ENCODE results near the gene PCNX3. TPM values are rescaled to one million over a fixed set of nuclear protein-coding genes. Genes with fewer than 3 reads are reported as not detected.
A peak's percentile ranks its signal among the peaks of the same experiment; 100 is the strongest.

Gene PCNX3
- total and polyA plus RNA-seq, 10 of the 15 experiments (the other 5 are each of a cell fraction or from before 2014, with no cell fraction given) = 0.03 to 46.6 (median 8.4) TPM

DNA sequence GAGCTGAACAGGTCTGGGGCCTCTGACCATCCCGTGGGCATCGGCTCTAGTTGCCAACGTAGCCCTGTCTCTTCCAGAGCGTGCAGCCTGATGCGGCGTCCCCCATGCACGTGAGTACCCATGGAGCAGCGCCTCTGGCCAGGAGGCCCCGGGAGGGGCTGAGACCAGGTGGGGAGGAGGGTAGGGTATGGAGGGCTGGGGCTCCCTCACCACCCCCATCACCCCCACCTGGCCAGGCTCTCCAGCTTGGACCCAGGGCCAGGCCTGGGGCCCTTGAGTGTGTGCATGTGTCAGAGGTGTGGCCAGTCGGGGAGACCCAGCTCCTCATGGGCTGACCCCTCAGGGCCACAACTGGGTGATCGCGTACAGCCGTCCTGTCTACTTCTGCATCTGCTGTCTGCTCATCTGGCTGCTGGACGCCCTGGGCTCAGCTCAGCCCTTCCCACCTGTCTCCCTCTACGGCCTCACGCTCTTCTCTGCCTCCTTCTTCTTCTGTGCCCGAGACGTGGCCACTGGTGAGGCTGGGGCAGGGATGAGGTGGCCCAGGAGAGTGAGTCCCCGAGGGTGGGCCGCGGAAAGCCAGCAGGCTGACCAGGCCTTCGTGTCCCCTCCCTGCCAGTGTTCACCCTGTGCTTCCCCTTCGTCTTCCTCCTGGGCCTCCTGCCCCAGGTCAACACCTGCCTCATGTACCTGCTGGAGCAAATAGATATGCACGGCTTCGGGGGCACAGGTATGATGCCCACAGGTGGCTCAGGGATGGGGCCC is 8.5 kb downstream of the PCNX3 start:
- SMC1A ChIA-PET (ENCODE audit: uncharacterized antibody, unreplicated experiment) = interaction anchor here (1.0 kb wide), 1 partner anchor 9 kb away, joined by 5 read pairs; no protein-coding TSS in a partner anchor
- no peaks in the 10 kb centered on the region for H3K27me3 ChIP-seq (replicated peaks in 1 of 2; ENCODE audit: control insufficient read depth in 2 of 2, insufficient read depth in 2 of 2, low read length in 1 of 2)
- H2AFZ ChIP-seq (ENCODE audit: control insufficient read depth, low read depth, low read length) = no peak overlapping the region
- RAD21 ChIA-PET (ENCODE audit: unreplicated experiment) = interaction anchor here (1.0 to 1.5 kb wide), 2 partner anchors 9 to 51 kb away, joined by 3 to 6 read pairs; partner anchors contain the start of gene FAM89B
- FAIRE-seq (no peak), DNase-seq (ENCODE audit: low read depth, low spot score) (no peak), ATAC-seq (no peak)
- peaks cover 3% of the 10 kb centered on the region for H3K79me2 ChIP-seq (ENCODE audit: control insufficient read depth, insufficient read depth, low read length)
- CTCF ChIA-PET = interaction anchor here (1.1 to 3.1 kb wide), 4 partner anchors 7 to 82 kb away, joined by 5 to 26 read pairs (median 16); no protein-coding TSS in a partner anchor
- H3K27ac ChIP-seq (ENCODE audit: control insufficient read depth, insufficient read depth) = no peak overlapping the region
- H3K9me3 ChIP-seq (replicated peaks; ENCODE audit: control insufficient read depth, insufficient read depth, low read length) = no peaks in the 10 kb centered on the region
- H3K36me3 ChIP-seq (ENCODE audit: control insufficient read depth in 2 of 2, insufficient read depth in 2 of 2, low read length in 1 of 2) = peaks cover 27 to 32% of the 10 kb centered on the region in 2 experiments
- TF ChIP-seq CHD2 (IDR thresholded peaks at IDR 0.05; ENCODE audit: borderline replicate concordance, low read depth, low read length) (no peak), SRF (IDR thresholded peaks at IDR 0.05; ENCODE audit: low read depth in 2 of 2, low read length in 2 of 2) (0 out of 4 replicates have a peak, but pooled peaks of 1 of the 2 experiments have one; percentile 12)
- H3K4me3 ChIP-seq = no peak overlapping the region
- no peak overlapping the region for H3K9ac ChIP-seq (ENCODE audit: control insufficient read depth, insufficient read depth, low read length)
- POLR2A ChIA-PET = interaction anchor here (1.0 kb wide), 1 partner anchor 30 kb away, joined by 3 read pairs; no protein-coding TSS in a partner anchor
- BruUV-seq (replicated peaks) = no TSS peak
- no peaks in the 10 kb centered on the region for H3K4me1 ChIP-seq (ENCODE audit: control insufficient read depth, insufficient read depth, low read length)
- no peaks in the 10 kb centered on the region for H4K20me1 ChIP-seq (ENCODE audit: control insufficient read depth, insufficient read depth)
- in situ Hi-C loops (cut with MboI) = no loop called here
- WGBS (ENCODE audit: insufficient coverage, insufficient replicate concordance, low lambda C conversion rate, missing lambda C conversion rate) = 93% methylated on average over 25 of the region's 25 CpGs
- intact Hi-C loops (cut with micrococcal nuclease; ENCODE audit: unreplicated experiment) = no loop called here
- H3K4me2 ChIP-seq (ENCODE audit: control insufficient read depth, insufficient read depth) = no peak overlapping the region

DNA sequence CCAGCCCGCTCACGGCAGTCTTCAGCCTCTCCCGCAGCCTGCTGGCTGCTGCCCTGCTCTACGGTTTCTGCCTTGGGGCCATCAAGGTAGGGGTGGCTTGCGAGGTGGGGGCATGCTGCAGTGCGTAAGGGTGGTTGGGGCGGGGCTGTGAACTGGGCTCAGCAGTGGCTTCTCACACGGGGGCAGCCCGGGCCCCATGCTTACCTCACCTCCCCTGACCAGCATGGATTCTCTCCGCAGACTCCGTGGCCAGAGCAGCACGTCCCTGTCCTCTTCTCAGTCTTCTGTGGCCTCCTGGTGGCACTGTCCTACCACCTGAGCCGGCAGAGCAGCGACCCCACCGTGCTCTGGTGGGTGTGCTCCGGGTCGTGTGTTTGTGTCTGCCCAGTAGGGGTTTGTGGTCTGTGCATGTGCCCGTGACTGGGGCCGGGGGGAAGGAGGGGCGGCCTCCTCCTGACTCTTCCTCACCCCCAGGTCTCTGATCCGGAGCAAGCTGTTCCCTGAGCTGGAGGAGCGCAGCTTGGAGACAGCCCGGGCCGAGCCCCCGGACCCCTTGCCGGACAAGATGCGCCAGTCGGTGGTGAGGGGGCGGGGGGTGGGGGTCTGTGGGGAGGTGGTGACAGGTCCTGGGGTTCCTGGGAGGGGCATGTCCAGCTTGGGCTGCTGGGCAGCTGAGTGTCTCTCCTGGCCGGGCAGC is 9.5 kb downstream of the PCNX3 start:
- Histone ChIP-seq H3K4me1 (ENCODE audit: control insufficient read depth, insufficient read depth, low read length) (no peaks in the 10 kb centered on the region), H3K9ac (ENCODE audit: control insufficient read depth, insufficient read depth, low read length) (no peak overlapping the region), H3K36me3 (ENCODE audit: control insufficient read depth in 2 of 2, insufficient read depth in 2 of 2, low read length in 1 of 2) (peaks cover 24 to 37% of the 10 kb centered on the region in 2 experiments), H4K20me1 (ENCODE audit: control insufficient read depth, insufficient read depth) (no peaks in the 10 kb centered on the region), H3K79me2 (ENCODE audit: control insufficient read depth, insufficient read depth, low read length) (no peaks in the 10 kb centered on the region; the same call in 1 of the 2 replicates), H3K9me3 (replicated peaks; ENCODE audit: control insufficient read depth, insufficient read depth, low read length) (no peaks in the 10 kb centered on the region), H3K27me3 (replicated peaks in 1 of 2; ENCODE audit: control insufficient read depth in 2 of 2, insufficient read depth in 2 of 2, low read length in 1 of 2) (no peaks in the 10 kb centered on the region), H2AFZ (ENCODE audit: control insufficient read depth, low read depth, low read length) (no peak overlapping the region), H3K4me2 (ENCODE audit: control insufficient read depth, insufficient read depth) (no peak overlapping the region), H3K4me3 (no peak overlapping the region), H3K27ac (ENCODE audit: control insufficient read depth, insufficient read depth) (no peak overlapping the region)
- 86% methylated on average over 22 of the region's 30 CpGs for WGBS (ENCODE audit: insufficient coverage, insufficient replicate concordance, low lambda C conversion rate, missing lambda C conversion rate)
- in situ Hi-C loops (cut with MboI) = no loop called here
- ChIA-PET RAD21 (ENCODE audit: unreplicated experiment) (interaction anchor here (0.6 to 1.9 kb wide), 12 partner anchors 11 to 145 kb away, joined by 3 to 15 read pairs (median 4); partner anchors contain the start of genes KAT5, RELA and SIPA1), SMC1A (ENCODE audit: uncharacterized antibody, unreplicated experiment) (interaction anchor here (1.3 to 2.6 kb wide), 6 partner anchors 28 to 208 kb away, joined by 3 to 14 read pairs (median 4); partner anchors contain the start of gene KAT5), POLR2A (interaction anchor here (1.8 kb wide), 1 partner anchor 13 kb away, joined by 7 read pairs; the partner anchor contains the start of gene SIPA1), CTCF (interaction anchor here (0.7 to 3.1 kb wide), 14 partner anchors 8 to 208 kb away, joined by 3 to 26 read pairs (median 8); partner anchors contain the start of genes KAT5, PCNX3 and SIPA1)
- no peak for DNase-seq (ENCODE audit: low read depth, low spot score)
- no TSS peak for BruUV-seq (replicated peaks)
- ATAC-seq = no peak; the same call in 2 of the 3 replicates
- FAIRE-seq = no peak
- intact Hi-C loops (cut with micrococcal nuclease; ENCODE audit: unreplicated experiment) = loop anchor here (5.0 kb wide), 1 partner anchor 82 kb away; no protein-coding TSS in a partner anchor
- TF ChIP-seq CHD1 (IDR thresholded peaks at IDR 0.05; ENCODE audit: low read depth, low read length) (no peak), POLR2A (IDR thresholded peaks at IDR 0.05; ENCODE audit: low read depth, low read length) (0 out of 2 replicates have a peak, but pooled peaks have one; percentile 34)
